GM19438 (cell line): ENCODE measurements around the gene RAPGEF1.
"Not testable (repeated sequence)": the region's sequence is repeated elsewhere in the genome, so short reads cannot be mapped to it uniquely, and the experiment has no call there.

Source experiments
- ATAC-seq: cut with Tn5 transposase; IDR thresholded peaks from one replicate; pipeline ENCODE4 v1.9.1; 2021; ENCODE audit warnings: low read depth; ENCODE audit not compliant: unreplicated experiment

RAPGEF1 gene

DNA sequence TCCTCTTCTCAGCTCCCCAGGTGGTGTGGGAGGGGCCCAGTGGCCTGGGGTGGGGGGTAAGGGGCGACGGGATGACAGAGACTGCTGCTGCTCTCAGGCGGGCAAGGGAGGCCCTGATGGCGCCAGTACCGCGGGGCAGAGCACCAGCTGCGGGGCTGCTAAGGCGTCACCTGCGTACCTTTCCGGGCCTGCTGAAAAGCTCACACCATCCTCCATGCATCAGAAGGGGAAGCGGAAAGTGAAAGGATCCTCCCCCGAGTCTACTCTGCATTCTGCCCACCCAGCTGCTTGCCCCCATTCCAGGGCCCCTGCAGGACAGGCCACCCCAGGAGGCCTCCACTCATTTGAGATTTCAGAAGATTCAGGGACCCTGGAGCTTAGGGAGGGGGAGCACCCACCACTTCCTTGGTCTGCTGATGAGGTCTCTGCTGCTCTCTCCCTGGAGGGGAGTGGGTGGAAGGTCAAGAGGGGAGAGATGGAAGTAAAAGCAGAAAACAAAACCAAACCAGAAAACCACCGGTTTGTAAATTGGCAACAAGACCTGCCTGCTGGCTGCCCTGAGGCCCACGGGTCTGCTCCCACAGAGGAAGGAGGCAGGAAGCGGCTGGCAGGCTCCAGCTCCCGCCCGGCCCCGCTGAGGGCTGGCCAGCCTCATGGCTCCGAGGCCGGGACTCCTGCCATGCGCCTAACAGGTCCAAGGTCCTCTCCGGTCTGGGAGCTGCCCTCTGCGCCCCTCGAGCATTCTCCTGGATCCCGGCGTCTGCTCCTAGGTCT, 161.0 kb downstream of the RAPGEF1 start:
- no peak for ATAC-seq

DNA sequence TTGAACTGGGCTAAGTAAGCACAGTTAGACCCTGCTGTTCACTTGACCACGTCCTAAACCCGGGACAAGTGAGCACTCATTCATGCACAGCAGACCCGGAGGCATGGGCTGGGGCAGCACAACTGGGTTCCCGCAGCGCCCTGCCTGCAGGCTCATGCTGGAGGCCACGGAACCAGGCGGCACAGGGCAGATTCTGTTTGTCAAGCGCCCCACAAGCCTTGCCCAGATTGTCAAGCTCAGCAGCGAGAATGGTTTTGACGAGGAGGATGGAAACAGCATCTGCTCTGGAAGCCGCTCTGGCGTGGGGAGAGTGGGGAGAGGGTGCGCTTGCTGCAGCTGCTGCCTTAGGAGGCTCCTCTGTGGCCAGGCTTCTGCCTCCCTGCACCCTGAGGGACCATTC, 161.9 kb downstream of the RAPGEF1 start:
- no peak for ATAC-seq

DNA sequence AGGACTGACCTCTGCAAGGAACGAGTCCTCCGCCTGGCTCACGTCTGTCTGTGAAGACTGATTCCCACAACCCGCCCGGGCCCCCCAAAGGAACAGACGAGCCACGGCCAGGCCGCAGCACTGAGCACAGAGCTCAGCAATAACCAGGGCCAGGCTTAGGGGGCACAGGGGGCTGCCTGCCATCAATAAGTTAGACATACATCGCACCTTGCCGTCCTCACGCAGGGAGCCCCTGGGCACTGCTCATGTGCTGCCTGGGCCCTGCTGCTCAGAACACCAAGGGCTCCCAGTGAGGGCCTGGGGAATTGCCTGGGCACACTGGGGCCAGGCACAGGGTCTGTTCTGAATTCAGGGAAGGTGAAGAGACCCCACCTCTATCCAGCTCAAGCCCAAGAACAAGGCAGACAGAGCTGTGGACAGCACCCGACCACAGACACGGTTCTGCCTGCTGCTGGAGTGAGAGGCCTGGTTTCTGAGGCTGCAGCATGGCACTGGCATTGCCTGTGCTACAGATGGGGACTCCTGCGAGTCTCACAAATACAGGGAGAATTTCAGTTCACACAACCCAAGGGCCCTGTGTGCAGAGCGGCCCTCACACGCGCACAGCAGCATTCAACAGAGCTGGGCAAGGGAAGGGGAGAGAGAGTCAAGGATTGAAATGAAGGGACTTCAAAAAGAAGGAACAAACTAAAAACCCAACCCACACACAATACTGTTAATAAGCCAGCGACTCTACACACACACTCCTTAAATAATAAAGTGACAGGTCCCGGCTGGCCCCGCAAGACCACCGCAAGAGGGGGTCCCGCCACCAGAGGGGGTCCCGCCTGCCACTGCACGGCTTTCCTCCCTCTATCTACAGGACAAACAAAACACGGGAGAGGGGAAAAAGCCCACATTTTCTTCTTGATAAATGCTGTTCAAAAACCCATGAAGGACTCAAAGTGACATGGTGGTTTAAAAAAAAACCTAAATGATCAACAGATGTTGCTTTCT, 162.6 kb downstream of the RAPGEF1 start:
- ATAC-seq: no peak

DNA sequence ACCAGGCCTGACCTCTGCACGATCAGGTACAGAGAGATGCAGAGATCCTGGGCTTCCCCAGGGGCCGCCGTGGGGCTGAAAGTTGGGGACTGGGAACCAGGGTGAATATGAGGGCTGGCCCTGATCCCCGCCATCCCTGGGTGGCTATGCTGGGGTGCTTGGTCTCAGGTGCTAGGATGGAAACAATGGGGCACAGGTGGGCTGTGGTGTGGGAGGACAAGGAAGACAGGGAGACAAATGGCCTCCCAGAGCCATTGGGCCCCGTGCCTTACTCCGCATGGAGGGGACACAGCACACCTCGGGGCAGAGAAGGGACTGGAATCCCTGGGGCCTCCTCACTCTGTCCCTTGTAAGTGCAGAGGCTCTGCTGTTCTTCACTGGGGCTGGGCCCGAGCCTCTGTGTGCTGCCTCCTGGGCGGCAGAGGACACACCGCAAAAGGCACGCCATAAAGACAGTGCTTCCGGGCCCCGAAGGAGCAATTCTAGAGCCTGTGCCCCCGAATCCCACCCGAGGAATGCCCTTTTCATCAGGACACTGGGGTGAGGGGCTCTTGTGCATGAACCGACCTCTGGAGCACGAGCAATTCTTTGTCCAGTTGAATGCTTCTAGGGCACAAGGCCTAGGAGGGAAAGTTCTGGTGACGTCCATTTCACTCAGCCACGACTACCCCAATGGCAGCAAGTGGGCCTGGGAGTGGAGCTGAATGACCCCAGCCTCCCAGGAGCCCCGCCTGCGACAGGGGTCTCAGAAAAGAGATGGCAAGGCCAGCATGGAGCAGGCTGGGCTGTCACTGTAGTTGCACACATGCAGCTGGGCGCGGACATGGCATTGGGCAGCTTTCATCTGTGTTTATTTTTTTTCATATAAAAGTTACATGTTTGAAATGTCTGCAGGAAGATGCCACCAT, 163.7 kb downstream of the RAPGEF1 start:
- no peak for ATAC-seq

DNA sequence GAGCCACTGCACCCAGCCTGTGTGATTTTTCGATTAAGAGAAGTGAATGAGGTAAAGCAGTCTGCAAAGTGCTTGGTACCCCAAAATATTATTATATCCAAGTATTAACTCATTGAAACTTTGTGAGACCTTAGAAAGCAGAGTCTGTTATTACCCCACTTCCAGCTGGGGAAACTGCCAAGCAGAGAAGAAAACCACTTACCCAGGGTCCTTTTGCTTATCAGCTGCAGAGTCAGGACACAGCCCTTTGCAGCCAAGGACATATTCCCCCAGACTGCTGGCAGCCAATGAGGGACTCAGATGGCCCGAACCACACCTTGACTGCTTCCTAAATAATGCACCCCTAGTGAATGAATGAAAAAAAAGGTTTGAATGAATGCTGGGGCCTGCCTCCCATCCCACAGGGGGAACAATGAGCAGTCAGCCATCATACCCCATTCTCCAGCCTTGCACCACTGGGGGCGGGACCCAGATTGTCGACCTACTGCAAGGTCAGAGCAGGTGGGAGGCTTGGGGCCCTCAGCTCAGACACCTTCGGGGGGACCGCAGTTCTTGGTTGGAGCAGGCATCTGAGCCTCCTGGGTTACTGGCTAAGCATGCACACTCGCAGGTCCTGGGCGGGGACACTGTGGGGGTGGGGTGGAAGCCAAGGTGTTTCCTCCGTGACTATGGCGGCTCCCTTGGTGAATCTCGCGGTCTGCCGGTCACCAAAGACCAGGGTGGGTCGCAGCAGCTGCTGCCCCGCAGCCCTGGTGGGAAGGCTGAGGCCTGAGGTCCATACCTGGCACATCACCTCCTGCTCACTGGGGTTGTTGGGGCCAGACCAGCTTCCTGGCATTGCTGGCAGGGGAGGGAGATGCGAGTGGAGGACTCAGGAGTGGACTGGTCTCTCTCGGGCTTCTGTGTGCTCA, 164.9 kb downstream of the RAPGEF1 start:
- no peak for ATAC-seq

DNA sequence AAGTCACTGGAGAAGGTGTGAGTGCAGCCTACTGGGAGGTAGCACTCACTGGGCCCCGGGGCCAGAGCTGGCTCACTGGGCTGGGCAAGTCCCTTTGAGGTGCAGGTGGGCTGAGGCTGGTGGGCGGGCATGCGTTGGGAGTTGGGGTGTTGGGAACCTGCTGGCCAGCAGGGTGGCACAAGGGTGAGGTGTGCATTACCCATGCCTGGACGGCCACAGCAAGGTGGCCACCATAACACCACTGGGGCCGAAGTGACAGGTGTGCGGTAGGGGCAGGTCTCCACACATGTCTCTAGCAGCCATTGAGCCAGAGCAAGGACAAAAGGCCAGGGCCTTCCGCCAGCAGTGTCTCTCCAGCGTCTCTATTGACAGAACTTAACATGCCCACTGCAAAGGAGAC, 172.0 kb downstream of the RAPGEF1 start:
- ATAC-seq: no peak

DNA sequence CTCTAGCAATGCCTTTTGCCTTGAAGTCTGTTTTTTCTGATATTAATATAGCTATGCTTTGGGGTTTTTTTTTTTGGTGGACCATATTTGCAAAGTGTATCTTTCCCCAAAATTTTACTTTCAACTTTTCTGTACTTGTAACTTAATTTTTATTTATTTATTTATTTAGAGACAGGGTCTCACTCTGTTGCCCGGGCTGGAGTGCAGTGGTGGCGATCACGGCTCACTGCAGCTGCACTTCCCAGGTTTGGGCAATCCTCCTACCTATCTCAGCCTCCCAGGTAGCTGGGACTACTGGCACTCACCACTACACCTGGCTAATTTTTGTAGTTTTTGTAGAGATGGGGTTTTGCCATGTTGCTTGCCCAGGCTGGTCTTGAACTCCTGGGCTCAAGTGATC, 173.7 kb downstream of the RAPGEF1 start:
- ATAC-seq: no peak

DNA sequence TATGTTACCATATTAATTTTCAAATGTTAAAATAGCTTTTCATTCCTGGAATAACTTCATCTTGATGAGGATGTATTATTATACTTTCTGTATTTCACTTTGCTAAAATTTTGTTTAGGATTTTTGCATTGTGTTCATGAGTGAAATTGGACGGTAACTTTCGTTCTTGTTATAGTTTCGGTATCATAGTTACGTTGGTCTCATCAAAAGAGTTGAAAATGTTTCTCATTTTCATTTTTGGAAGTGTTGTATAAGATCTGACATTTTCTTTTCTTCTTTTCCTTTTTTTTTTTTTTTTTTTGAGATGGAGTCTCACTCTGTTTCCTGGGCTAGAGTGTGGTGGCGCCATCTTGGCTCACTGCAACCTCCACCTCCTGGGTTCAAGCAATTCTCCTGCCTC, 174.5 kb downstream of the RAPGEF1 start:
- no peak for ATAC-seq

DNA sequence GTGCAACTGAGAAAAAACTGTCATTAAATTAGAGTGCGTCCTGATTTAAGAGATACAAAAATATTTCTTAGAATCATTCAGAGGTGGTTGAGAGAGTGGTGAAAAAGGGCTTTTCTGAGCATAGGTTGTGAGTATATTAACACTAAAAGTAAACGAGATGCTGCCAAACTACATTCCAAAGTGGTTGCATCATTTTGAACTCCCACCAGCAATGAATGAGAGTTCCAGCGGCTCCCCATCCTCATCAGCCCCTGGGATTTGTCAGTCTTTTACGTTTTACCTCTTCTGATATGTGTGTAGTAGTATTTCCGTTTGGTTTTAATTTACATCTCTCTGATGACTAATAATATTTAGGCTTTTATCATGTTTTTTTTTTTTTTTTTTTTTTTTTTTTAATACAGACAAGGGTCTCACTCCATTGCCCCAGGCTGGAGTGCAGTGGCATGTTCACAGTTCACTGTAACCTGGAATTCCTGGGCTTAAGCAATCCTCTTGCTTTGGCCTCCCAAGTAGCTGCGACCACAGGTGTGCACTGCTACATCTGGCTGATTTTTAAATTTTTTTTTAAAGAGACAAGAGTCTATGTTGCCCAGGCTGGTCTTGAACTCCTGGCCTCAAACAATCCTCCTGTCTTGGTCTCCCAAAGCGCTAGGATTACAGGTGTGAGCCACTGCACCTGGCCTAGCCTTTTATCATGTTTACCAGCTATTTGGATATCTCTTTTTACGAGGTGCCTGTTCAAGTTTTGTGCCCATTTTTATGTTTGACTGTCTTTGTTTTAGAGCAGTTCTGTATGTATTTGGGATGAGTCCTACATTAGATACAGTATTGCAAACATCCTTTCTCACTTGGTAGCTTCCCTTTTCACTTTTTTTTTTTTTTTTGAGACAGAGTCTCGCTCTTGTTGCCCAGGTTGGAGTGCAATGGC, 177.6 kb downstream of the RAPGEF1 start:
- no peak for ATAC-seq

DNA sequence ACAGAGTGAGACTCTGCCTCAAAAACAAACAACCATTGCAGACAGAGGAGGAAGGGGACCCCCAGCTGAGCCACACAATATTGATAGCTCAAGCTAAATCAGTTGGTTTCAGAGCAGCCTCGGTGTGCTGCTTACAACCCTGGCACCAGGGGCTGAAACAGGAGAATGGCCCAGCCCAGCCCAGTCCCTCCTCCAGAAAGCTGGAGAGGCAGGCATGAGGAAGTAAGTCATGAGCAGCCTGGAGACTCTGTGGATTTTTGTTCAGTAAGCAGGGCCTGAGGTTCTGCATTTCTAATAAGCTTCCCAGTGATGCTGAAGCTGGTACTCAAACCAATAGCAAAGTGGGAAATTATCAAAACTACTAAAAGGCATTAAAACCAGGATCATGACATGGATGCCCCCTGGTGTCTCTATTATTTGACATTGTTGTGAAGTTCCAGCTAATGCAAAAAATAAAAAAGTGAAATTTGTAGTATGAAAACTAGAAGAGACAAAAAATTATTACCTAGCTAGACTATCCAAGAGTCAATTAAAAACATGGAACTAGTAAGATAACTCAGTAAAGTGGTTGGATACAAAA, 180.4 kb downstream of the RAPGEF1 start:
- no peak for ATAC-seq

DNA sequence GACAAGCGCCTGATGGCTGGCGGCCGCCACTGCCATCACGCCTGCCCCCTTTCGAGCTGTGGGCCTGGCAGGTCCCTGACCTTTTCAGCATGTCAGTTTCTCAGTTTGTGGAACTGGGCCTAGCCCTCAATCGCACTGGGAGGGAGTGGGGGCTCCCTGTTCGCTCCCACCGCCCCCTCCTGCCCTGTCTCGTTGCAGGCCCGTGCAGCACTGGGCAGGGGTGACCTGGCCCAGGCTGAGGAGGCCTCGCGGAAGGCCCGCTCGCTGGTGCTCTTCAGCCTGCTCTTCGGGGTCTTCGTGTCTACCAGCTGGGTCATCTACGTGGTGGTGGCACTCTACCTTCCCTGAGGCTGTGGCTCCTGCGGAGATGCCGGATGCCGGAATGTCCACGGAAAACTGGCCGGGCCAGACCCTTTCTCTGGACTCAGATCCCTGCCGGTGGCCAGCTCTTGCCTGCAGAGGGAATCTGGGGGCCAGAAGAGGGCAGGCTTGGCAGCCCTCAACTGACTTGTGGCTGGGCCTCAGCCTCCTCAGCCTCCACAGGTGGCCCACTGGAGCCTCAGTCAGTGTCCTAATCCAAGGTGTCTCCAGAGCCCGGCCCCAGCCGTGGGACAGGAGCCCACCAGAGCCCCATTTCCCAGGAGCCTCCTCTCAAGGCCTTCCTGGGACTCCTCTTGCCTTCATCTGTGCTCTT, 181.9 kb downstream of the RAPGEF1 start:
- ATAC-seq: no peak

DNA sequence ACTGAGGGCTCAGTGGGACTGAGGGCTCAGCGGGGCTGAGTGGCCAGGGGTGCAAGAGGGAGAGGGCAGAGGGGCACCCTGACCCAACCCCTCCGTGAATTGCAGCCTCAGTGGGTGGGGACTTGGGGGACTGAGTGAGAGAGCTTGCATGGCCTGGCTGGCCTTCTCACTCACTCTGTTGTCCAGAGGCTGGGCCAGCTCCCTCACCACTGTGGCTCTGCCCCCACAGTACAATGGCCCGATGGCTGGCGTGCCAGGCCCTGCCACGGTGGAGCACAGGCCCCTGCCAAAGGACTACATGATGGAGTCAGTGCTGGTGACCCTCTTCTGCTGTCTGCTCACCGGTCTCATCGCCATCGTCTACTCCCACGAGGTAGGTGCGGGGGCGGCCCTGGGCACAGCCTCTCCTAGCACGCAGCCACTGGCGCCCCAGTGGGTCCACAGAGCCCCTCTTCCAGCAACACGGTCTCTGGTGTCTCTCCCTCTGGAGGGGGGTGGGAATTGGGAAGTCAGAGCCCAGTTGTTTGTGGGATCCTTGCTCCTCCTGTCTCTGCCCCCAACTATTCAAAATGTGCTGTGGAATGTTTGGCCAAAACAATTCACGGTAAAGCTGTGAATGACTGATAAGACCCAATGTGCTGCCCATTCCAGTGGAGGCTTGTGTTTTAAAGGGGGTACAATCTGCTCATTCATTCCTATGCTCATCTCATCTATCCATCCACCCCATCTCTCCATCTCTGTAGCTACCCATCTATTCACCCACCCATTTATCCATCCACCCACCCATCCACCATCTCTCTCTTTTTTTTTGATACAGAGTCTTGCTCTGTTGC, 183.8 kb downstream of the RAPGEF1 start:
- ATAC-seq: no peak

DNA sequence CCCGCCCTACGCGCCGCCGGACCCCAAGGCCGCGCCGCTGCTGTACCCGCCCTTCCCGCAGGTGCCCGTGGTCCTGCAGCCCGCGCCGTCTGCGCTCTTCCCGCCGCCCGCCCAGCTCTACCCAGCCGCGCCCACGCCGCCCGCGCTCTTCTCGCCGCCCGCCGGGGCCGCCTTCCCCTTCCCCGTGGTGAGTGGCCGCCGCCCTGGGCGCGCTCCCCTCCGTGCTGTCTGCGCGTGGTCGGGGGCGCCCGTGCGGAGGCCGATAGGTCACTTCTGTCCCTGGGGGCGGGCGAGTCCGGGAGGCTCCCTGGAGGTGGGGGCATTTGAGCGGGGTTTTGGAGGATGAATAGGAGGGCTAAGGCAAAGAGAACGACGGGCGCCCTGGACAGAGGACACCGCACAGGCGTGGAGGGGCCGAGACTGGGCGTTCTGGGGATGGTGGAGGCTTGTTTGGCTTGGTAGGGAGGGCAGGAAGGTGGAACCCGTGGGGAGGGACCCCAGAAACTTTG, 185.0 kb downstream of the RAPGEF1 start:
- no peak for ATAC-seq

DNA sequence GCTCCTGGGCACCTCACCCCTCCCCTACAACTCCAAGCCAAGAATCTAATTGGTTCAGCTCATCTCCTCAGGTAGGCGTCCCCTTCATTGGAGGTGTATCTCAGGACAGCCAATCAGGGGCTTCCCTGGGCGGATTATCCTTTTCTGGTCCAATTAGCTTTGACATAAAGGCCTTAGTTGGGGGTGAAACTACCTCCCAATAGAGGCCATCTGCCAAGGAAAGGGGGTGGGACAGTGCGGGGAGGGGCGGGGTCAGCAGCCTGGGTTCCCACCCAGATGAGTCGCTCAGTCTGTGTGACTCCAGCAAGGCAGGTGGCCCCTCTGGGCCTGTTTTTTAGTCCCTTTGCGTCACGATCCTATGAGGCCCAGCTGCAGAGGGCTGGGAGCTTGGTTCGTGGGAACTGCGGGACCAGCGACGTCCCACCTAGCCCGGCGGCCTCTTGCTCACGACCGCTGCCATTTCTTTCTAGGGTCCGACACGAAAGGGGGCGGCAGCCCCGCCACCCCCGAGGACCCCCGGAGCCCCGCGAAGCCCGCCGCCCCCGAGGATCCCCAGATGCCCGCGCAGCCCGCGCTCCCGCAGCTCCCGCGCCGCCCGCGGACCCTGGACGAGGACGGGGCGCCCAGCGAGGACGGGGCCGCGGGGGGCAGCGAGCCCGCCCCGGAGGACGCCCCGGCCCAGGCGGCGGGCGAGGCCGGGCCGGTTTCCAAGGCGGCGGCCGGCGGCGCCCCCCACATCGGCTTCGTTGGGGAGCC, 185.6 kb downstream of the RAPGEF1 start:
- ATAC-seq: no peak

DNA sequence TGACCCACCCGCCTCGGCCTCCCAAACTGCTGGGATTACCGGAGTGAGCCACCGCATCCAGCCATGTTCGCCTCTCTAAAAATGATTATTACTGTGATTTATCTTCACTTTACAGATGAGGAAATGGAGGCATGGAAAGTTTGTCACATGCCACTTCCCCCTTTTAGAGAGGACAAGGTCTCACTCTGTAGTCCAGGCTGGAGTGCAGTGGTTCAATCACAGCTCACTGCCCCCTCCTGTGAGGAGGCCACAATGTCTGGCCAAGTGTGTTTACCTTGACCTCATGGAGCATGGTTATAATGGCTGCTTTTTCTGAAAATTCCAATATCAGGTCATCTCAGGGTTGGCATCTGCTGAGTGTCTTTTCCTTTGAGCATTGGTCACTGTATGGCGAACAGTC, 187.8 kb downstream of the RAPGEF1 start:
- ATAC-seq: no peak

DNA sequence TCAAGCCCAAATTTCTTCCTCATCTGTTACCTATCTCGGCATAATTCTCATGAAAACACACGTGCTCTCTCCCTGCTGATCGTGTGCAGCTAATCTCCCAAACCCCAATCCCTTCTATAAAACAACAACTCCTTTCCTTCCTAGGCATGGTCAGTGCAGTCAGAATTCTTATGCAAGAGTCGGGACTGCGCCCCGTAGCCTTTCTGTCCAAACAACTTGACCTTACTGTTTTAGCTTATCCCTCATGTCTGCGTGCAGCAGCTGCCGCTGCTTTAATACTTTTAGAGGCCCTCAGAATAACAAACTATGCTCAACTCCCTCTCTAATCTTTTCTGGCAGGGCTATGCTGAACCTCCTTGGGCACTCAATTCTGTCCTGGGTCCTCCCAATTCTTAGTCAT, 189.4 kb downstream of the RAPGEF1 start:
- ATAC-seq: not testable (repeated sequence)
